HEK293T (cell line): ENCODE data around the gene ZNF764.

Source experiments
- ARNT ChIP-seq: fragments of 450-650 bp; IDR thresholded peaks from 2 replicates; pipeline ENCODE4 v1.6.1; 2017; ENCODE audit warnings: mild to moderate bottlenecking
- BHLHE40 ChIP-seq: fragments of 450-650 bp; IDR thresholded peaks from 2 replicates; pipeline ENCODE4 v1.6.1; 2016; ENCODE audit warnings: mild to moderate bottlenecking, moderate library complexity, borderline replicate concordance
- CTBP1 ChIP-seq: fragments of 450-650 bp; IDR thresholded peaks from 2 replicates; pipeline ENCODE4 v1.6.1; 2016; ENCODE audit warnings: borderline replicate concordance
- ELF4 ChIP-seq: fragments of 450-650 bp; IDR thresholded peaks from 2 replicates; pipeline ENCODE4 v1.6.1; 2017; ENCODE audit warnings: antibody characterized with exemption
- FOXA1 ChIP-seq: fragments of 450-650 bp; IDR thresholded peaks from 2 replicates; pipeline ENCODE4 v1.6.1; 2016; ENCODE audit warnings: mild to moderate bottlenecking
- FOXK2 ChIP-seq: fragments of 450-650 bp; IDR thresholded peaks from 2 replicates; pipeline ENCODE4 v1.6.1; 2016; ENCODE audit warnings: mild to moderate bottlenecking
- FOXM1 ChIP-seq: fragments of 450-650 bp; IDR thresholded peaks from 2 replicates; pipeline ENCODE4 v1.6.1; 2017; ENCODE audit warnings: mild to moderate bottlenecking, borderline replicate concordance
- HDGF ChIP-seq: fragments of 450-650 bp; IDR thresholded peaks from 2 replicates; pipeline ENCODE4 v1.6.1; 2017; ENCODE audit warnings: antibody characterized with exemption, borderline replicate concordance
- LEF1 ChIP-seq: fragments of 450-650 bp; IDR thresholded peaks from 2 replicates; pipeline ENCODE4 v1.6.1; 2017; ENCODE audit warnings: mild to moderate bottlenecking, borderline replicate concordance
- SP1 ChIP-seq: fragments of 450-650 bp; IDR thresholded peaks from 2 replicates; pipeline ENCODE4 v1.6.1; 2017
- SUZ12 ChIP-seq: fragments of 450-650 bp; IDR thresholded peaks from 2 replicates; pipeline ENCODE4 v1.6.1; 2016; ENCODE audit warnings: mild to moderate bottlenecking
- TARDBP ChIP-seq: fragments of 450-650 bp; IDR thresholded peaks from 2 replicates; pipeline ENCODE4 v1.6.1; 2016
- ZNF384 ChIP-seq: fragments of 450-650 bp; IDR thresholded peaks from 2 replicates; pipeline ENCODE4 v1.6.1; 2016
- TF ChIP-seq, protein P1 (sequence below): fragments of 450-650 bp; IDR thresholded peaks from 2 replicates; pipeline ENCODE4 v1.6.1; 2016

DNA sequence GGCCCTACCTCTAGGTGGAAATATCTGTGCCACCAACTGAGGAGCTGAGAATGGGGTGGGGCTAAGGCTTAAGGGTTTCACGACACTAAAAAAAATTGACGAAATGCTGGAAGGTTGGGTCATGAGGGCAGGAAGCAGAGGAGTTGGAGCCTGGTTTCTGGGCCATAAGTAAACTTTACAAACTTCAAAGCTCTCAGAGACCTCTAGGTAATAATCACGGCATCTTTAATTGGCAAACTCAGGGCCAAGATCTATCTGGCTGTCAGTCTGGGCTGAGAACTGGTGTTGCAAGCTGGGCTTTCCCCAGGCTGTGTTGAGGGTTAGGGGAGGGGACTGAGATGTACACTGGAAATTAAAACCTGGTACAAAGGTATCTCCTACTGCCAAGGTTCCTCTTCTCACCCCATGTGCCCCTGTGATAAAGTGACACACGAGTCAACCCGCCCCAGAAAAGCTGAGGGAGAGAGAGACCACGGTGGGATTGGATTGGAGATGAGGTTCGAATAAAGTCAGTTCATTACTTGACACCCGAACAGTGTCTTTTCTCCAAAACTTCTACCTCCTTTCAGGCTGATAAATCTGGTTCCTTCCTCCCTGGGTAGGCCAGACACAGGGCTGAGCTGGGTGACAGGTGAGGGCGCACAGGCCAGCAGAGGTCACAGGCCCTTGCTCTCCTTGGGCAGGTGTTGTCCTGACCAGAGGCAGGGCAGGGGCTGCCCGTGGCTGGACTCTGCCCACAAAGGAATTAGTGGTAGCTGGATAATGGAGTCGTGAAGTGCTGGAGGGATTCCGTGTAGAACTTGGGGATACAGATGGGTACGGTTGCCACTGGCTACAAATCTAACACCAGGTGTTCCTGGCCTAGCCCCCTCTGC is 27.8 kb downstream of the ZNF764 start:
- TF ChIP-seq, protein P1, sequence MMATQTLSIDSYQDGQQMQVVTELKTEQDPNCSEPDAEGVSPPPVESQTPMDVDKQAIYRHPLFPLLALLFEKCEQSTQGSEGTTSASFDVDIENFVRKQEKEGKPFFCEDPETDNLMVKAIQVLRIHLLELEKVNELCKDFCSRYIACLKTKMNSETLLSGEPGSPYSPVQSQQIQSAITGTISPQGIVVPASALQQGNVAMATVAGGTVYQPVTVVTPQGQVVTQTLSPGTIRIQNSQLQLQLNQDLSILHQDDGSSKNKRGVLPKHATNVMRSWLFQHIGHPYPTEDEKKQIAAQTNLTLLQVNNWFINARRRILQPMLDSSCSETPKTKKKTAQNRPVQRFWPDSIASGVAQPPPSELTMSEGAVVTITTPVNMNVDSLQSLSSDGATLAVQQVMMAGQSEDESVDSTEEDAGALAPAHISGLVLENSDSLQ: no peak
- no peak for TF ChIP-seq LEF1
- TF ChIP-seq FOXA1: no peak
- no peak for TF ChIP-seq BHLHE40
- TF ChIP-seq ARNT: no peak
- no peak for TF ChIP-seq HDGF
- TF ChIP-seq FOXM1: no peak
- no peak for TF ChIP-seq ZNF384
- TF ChIP-seq SUZ12: no peak
- TF ChIP-seq ELF4: no peak
- no peak for TF ChIP-seq SP1
- TF ChIP-seq FOXK2: no peak
- TF ChIP-seq TARDBP: no peak
- no peak for TF ChIP-seq CTBP1
